ENCODE measurements around the gene LUC7L2.
"Not testable (repeated sequence)": the region's sequence is repeated elsewhere in the genome, so short reads cannot be mapped to it uniquely, and the experiment has no call there.

LUC7L2 gene, protein sequence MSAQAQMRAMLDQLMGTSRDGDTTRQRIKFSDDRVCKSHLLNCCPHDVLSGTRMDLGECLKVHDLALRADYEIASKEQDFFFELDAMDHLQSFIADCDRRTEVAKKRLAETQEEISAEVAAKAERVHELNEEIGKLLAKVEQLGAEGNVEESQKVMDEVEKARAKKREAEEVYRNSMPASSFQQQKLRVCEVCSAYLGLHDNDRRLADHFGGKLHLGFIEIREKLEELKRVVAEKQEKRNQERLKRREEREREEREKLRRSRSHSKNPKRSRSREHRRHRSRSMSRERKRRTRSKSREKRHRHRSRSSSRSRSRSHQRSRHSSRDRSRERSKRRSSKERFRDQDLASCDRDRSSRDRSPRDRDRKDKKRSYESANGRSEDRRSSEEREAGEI

GRCh38 chr7:139359366-139360209, at the start of gene LUC7L2:
Gene LUC7L2 (plus strand): TSS chr7:139359894. CDS start chr7:139360262, 368 bp downstream.
- DNase-seq = peak; percentile 100

DNA sequence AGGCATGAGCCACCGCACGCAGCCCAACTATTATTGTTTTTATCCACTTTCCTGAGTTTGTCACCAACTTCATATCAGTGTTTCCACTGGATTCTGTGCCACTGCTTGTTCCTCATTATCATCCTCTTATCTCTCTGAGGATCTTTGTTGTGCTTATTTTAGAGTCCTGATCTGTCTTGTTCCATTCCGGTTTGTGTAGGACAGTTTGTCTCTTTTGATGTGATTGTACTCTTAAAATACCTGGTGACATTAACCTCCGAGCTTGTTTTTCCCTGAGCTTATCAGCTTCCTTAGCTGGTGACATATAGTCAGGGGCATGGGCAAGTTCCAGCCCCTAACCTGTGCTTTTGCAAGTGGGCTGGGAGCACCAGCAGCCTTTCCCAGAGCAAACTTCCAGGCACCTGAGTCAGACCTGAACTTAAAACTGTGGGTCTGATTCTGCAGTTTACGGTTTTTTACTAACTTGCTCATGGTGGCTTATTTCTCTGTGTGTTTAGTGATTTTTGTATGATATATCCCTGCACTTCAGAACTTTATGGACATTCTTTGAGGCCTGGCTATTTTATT, 41.7 kb upstream of the LUC7L2 start:
- DNase-seq = no peak

- DNase-seq = no peak
Measured at GRCh38 chr7:139321071-139321745, 38.5 kb upstream of the LUC7L2 start.

- DNase-seq = not testable (repeated sequence)
Measured at GRCh38 chr7:139324709-139325108, 35.0 kb upstream of the LUC7L2 start.

GRCh38 chr7:139328375-139328774, 31.3 kb upstream of the LUC7L2 start:
- no peak for DNase-seq

DNA sequence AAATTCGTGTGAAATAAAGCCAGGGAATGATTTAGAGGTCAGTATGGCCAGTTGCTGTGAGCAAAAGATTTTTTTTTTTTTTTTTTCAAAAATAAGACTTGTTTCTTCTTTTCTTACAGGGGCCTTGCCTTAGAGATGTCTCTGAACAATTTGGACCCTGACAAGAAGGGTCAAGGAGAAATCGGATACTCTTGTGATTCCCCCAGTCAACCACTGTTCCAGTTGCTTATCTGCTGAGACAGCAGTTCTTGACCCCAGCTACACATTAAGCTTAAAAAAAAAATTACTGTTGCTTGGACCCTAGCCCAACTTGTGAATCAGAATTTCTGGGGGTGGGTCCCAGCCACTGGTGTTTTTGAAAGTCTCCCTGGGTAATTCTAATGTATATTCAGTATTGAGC, 30.6 kb upstream of the LUC7L2 start:
- DNase-seq = no peak

GRCh38 chr7:139330333-139331030, 29.2 kb upstream of the LUC7L2 start:
- no peak for DNase-seq

- DNase-seq = no peak
Measured at GRCh38 chr7:139332697-139333359, 26.9 kb upstream of the LUC7L2 start.

DNA sequence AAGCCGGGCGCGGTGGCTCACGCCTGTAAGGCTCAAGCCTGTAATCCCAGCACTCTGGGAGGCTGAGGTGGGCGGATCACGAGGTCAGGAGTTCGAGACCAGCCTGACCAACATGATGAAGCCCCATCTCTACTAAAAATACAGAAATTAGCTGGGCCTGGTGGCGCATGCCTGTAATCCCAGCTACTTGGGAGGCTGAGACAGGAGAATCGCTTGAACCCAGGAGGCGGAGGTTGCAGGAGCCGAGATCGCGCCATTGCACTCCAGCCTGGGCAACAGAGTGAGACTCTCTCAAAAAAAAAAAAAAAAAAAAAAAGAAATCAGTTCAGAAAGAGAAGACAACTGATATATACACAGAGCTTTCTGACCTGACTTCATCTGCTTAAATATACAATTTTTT, 26.3 kb upstream of the LUC7L2 start:
- not testable (repeated sequence) for DNase-seq

- DNase-seq = no peak
Measured at GRCh38 chr7:139334399-139335150, 25.1 kb upstream of the LUC7L2 start.

DNA sequence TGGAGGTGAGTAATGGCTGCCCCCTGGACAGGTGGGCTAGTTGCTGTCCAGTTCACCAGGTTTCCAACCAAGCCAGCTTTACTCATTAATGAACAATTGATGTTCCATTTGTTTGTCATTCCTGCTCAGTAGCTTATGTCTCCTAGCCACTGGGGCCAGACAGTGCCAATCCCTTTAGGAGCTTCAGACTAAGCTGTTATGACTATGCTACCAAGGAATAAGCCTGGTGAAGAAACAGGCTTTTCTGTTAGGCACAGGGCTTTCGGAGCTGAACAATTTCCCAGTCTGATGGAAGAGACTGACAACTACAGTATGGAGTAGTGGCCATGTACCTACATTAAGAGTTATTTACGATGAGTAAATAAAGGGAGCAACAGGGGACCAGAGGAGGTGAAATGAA, 20.7 kb upstream of the LUC7L2 start:
- no peak for DNase-seq

GRCh38 chr7:139339698-139340036, 20.0 kb upstream of the LUC7L2 start:
- DNase-seq = no peak

DNA sequence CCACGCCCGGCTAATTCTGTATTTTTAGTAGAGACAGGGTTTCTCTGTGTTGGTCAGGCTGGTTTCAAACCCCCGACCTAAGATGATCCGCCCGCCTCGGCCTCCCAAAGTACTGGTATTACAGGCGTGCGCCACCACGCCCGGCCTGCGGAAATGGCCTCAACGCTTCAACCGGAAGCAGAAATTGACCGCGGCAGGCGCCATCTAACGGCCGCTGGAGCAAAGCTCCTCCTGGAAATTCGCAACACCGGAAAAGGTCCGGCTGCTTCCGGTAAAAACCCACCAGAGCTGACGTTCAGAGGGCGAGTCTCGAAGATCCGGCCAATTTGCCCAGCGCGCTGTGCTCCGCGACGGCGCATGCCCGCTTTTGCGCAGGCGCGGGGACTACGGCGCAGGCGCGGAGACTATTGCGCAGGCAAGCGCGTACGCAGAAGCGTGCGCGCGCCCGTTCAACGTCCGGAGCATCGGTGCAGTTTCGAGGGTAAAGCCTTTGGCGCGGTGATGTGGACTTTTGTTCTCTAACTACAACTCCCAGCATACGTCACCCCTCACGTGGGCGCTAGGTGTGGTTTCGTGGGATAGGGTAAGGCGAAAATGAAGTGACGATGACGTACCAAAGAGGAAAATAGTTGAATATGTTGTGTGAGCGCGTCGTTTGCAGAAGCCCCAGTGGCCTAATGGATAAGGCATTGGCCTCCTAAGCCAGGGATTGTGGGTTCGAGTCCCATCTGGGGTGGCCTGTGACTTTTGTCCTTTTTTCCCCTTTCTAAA, 19.5 kb upstream of the LUC7L2 start:
- peak; percentile 99 for DNase-seq

- no peak for DNase-seq
Measured at GRCh38 chr7:139340808-139341057, 19.0 kb upstream of the LUC7L2 start.

DNA sequence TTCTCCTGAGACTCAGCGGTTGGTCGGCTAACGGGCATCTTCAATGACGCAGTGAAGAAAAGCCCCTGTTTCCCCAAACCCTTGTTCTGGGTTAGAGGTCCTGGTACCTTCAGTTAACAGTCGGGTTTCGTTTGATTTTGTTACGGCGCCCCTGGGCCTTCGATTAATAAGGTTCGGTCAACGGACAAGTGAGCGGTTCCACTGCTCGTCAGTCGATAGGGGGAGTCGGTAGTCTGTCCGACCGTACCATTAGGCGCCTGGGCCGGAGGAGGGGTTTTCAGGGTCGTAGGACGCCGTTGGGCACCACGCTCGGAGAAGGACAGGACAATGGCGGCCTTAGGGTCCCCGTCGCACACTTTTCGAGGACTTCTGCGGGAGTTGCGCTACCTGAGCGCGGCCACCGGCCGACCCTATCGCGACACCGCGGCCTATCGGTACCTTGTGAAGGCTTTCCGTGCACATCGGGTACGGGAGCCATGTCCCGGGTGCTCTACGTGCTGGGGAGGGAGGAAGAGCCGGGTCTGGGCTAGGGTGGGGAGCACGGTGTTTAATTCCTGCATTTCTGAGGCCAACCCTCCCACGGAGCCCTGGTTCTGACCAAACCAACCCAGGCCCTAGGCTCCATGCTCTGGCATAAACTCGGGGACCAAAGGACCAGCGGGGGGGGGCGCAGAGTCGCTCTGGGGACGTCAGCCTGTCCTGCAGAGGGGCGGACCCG, 18.5 kb upstream of the LUC7L2 start, which contains the start of gene FMC1:
TSS of gene FMC1 (plus strand) at position 280 of the 718 bp plus-strand sequence. CDS start at position 328, 48 bp downstream.
- DNase-seq = peak; percentile 95

GRCh38 chr7:139341776-139342226, 17.9 kb upstream of the LUC7L2 start:
- DNase-seq = no peak

DNA sequence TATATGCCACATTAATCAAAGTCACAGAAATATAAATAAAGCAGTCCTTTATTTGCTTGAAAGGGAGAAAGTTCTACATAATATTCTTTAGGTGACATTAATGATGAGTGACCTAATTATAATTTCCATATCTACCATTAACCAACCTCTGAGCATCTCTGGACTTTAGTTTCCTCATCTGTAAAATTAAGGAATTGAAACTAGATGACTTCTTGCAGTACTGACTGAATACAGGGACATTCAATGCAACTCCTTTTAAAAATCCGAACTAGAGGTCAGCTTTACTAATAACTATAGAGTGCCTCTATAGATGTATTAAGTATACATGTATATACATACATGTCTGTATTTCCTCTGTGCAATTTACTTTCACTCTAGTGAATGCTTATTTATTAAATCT, 14.7 kb upstream of the LUC7L2 start:
- no peak for DNase-seq

- DNase-seq = no peak
Measured at GRCh38 chr7:139351027-139351426, 8.7 kb upstream of the LUC7L2 start.

DNA sequence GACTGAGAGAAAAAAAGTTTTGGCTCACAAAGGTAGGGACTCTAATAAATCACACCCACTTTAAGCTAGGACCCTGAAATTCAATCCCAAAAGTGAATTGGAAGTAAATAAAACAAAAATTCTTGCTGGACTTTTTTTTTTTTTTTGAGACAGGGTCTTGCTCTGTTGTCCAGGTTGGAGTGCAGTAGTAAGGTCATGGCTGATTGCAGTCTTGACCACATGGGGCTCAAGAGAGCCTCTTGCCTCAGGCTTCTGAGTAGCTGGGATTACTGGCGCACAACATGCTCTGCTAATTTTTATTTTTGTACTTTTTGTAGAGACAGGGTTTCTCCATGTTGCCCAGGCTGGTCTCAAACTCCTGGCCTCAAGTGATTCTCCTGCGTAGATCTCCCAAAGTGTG, 5.0 kb upstream of the LUC7L2 start:
- DNase-seq = no peak

- no peak for DNase-seq
Measured at GRCh38 chr7:139355320-139355719, 4.4 kb upstream of the LUC7L2 start.
